COLO668 (cell line): ENCODE results near the gene JRKL.
"Not testable (repeated sequence)": the region's sequence is repeated elsewhere in the genome, so short reads cannot be mapped to it uniquely, and the experiment has no call there.

ENCODE experiments used
- DNase-seq: peaks from one replicate; lab custom pipeline; 2025; ENCODE audit not compliant: unreplicated experiment; lab: John Stamatoyannopoulos, UW

JRKL gene

GRCh38 chr11:96393753-96394348 lies 4.0 kb downstream of the JRKL start:
- no peak for DNase-seq

- no peak for DNase-seq
These were observed 5.0 kb downstream of the JRKL start for GRCh38 chr11:96394773-96395172.

GRCh38 chr11:96396637-96397036 lies 6.8 kb downstream of the JRKL start:
- no peak for DNase-seq

- DNase-seq, result no peak
These were observed 8.1 kb downstream of the JRKL start for GRCh38 chr11:96397863-96398262.

- no peak for DNase-seq
These were observed 10.9 kb downstream of the JRKL start for GRCh38 chr11:96400697-96401096.

GRCh38 chr11:96411412-96411811 lies 21.6 kb downstream of the JRKL start:
- not testable (repeated sequence) for DNase-seq

- no peak for DNase-seq
These were observed 23.1 kb downstream of the JRKL start for GRCh38 chr11:96412761-96413381.

- DNase-seq, result no peak
These were observed 23.6 kb downstream of the JRKL start for GRCh38 chr11:96413408-96413807.

- no peak for DNase-seq
These were observed 34.9 kb downstream of the JRKL start for GRCh38 chr11:96424693-96425092.

GRCh38 chr11:96430668-96431067 lies 40.9 kb downstream of the JRKL start:
- DNase-seq, result no peak

- not testable (repeated sequence) for DNase-seq
These were observed 42.8 kb downstream of the JRKL start for GRCh38 chr11:96432654-96433053.
